ENCODE data around the gene GARIN5A.

GRCh38 chr19:50450369-50451222 is 26.1 kb downstream of the GARIN5A start:
- TF ChIP-seq CTCF (IDR thresholded peaks at IDR 0.05) (no peak), POLR2A (IDR thresholded peaks at IDR 0.05) (no peak)

All from testis (tissue), 2 donors.